ENCODE measurements around the gene MBD3L2.

Gene MBD3L2

GRCh38 chr19:7098096-7098495 is 49.0 kb downstream of the MBD3L2 start:
- DNase-seq (ENCODE audit: low read depth), result no peak
- peak overlapping the region; percentile 58 for H3K4me3 ChIP-seq (ENCODE audit: low read depth, low read length)
- TF ChIP-seq CTCF (IDR thresholded peaks at IDR 0.05; ENCODE audit: control insufficient read depth, extremely low read depth, insufficient read depth), result no peak

- DNase-seq (ENCODE audit: low read depth), result peak; percentile 90
- TF ChIP-seq CTCF (IDR thresholded peaks at IDR 0.05; ENCODE audit: control insufficient read depth, extremely low read depth, insufficient read depth), result no peak
- H3K4me3 ChIP-seq (ENCODE audit: low read depth, low read length), result peak overlapping the region; percentile 58
Measured at GRCh38 chr19:7098701-7099596, 49.8 kb downstream of the MBD3L2 start.

GRCh38 chr19:7099597-7099921 is 50.4 kb downstream of the MBD3L2 start:
- no peak for TF ChIP-seq CTCF (IDR thresholded peaks at IDR 0.05; ENCODE audit: control insufficient read depth, extremely low read depth, insufficient read depth)
- H3K4me3 ChIP-seq (ENCODE audit: low read depth, low read length), result peak overlapping the region; percentile 58
- DNase-seq (ENCODE audit: low read depth), result no peak

All from LNCaP clone FGC (cell line).